IPS-15b (cell line): ENCODE data around the gene ATOH8.
"Not testable (repeated sequence)": the region's sequence is repeated elsewhere in the genome, so short reads cannot be mapped to it uniquely, and the experiment has no call there.

Source experiments
- H3K27me3 ChIP-seq: one replicate; pipeline ENCODE4 v1.6.1; 2013; ENCODE audit warnings: low read length; ENCODE audit not compliant: control insufficient read depth, insufficient read depth
- H3K36me3 ChIP-seq: one replicate; pipeline ENCODE4 v1.6.1; 2013; ENCODE audit warnings: low read length; ENCODE audit not compliant: control insufficient read depth, insufficient read depth
- H3K4me1 ChIP-seq: one replicate; pipeline ENCODE4 v1.6.1; 2013; ENCODE audit warnings: mild to moderate bottlenecking, low read length; ENCODE audit not compliant: control insufficient read depth, insufficient read depth
- H3K4me3 ChIP-seq: one replicate; pipeline ENCODE4 v1.5.1; 2013; ENCODE audit warnings: low read depth, low read length
- H3K9ac ChIP-seq: one replicate; pipeline ENCODE4 v1.6.1; 2013; ENCODE audit warnings: low read depth, mild to moderate bottlenecking, low read length
- H3K9me3 ChIP-seq: one replicate; pipeline ENCODE4 v1.6.1; 2013; ENCODE audit warnings: mild to moderate bottlenecking, low read length; ENCODE audit not compliant: control insufficient read depth, insufficient read depth

The ATOH8 gene

DNA sequence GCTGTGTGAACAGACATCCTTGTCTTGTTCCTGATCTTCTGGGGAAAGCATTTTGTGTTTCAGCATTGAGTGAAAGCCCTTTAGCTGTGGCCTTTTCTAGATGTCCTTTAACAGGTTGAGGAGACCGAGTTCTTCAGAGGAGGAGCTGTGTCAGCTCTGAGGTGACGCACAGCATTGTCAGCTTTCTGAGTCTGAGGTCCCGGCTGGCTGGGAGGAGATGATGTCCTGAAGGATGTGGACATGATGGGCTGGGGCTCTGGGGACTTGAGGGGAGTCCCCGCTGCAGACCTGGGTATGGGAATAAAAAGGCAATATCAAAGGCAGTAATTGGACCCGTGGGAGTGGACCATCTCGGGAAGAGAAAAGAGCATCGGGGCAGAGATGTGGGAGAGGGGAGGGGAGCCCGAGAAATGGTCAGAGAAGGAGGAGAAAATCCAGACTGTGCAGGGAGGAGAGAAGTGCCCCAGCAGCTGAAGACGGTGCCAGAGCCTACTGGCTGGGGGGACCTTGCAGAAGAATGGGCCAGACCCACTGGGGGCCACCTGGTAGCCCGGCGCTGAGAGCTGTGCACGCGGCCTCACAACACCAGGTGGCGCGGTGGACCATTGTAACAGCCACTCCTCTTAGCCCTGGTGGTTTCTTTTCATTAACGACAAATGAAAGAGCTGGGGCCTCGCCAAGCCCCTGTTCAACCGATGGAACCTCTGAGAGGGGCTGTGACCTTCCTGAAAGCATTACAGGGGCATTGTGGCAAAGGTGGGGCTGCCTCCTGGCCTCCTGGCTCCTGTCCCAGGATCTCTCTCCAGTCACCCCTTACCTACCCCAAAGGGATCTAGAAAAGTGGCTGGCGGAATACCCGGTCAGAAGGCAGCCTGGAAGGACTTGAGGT, 73.4 kb downstream of the ATOH8 start:
- H3K4me3 ChIP-seq = peak overlapping the region; percentile 28
- H3K9me3 ChIP-seq = no peaks in the 10 kb centered on the region
- H3K4me1 ChIP-seq = no peaks in the 10 kb centered on the region
- no peak overlapping the region for H3K9ac ChIP-seq
- H3K36me3 ChIP-seq = no peaks in the 10 kb centered on the region
- H3K27me3 ChIP-seq = no peaks in the 10 kb centered on the region

DNA sequence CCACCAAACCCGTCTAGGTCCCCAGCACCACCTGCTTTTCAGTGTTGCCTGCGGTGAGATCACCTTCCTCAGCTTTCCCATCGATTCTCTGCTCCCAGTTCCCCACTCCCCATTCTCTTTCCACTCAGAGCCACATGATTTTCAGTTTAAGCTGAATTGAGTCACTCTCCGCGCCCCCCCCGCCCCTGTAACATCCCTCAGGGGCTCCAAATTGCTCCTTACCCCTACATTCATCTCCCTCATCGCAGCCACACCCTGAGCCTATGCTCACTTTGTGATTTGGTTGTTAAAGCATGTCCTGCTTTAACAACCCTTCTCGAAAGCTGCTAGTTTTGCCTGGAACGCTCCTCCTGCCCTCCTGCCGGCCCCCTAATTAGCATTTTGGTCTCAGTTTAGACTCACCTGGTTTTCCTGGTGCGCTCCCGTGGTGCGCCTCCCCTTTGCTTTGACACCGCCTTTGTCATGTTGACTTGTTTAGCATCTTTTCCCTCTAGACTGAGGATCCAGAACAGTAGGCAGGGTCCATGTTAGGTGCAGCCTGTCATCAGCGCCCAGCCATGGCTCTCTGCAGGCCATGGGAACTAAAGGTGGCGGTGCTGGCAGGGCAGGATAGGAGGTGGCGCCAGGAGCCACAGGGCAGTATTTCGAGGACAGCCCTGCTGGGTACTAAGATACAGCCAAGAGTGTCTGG, 74.2 kb downstream of the ATOH8 start:
- Histone ChIP-seq H3K9me3 (no peaks in the 10 kb centered on the region), H3K9ac (no peak overlapping the region), H3K36me3 (no peaks in the 10 kb centered on the region), H3K4me1 (no peaks in the 10 kb centered on the region), H3K4me3 (peak overlapping the region; percentile 28), H3K27me3 (no peaks in the 10 kb centered on the region)

DNA sequence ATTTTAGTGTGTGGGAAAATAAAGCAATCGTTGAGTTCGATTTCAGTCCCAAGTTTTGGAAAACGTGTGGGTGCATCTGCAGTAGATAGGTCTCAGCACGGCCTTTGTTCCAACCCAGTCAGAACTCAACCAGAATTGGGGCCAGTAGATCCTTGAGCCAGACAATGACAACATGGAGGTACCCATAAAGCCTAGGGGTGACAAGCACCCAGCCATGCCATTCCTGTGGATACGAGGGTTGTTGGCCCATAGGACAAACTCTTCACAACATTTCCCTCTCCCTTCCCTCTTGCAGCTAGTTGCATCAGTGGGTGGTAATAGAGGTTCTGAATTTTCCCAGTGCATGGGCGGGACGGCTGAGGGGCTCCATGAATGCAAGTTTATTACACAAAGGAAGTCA, 74.9 kb downstream of the ATOH8 start:
- H3K4me1 ChIP-seq = no peaks in the 10 kb centered on the region
- no peak overlapping the region for H3K4me3 ChIP-seq
- no peak overlapping the region for H3K9ac ChIP-seq

DNA sequence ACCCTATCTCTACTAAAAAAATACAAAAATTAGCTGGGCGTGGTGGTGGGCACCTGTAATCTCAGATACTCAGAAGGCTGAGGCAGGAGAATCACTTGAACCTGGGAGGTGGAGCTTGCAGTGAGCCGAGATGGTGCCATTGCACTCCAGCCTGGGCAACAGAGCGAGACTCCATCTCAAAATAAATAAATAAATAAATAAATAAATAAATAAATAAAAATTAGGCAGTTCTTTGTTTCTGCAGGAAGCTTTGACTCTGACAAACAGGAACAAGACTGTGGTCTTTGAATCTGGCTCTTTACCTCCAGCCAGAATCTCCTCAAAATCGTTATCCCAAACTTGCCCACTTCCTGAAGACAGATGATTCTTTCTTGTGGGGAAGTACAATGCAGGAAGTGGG, 75.6 kb downstream of the ATOH8 start:
- H3K4me1 ChIP-seq, H3K9ac ChIP-seq, H3K27me3 ChIP-seq, H3K4me3 ChIP-seq, H3K9me3 ChIP-seq, H3K36me3 ChIP-seq: not testable (repeated sequence)

More for the DNA sequence above, 74.9 kb downstream of the ATOH8 start:
- no peaks in the 10 kb centered on the region for H3K36me3 ChIP-seq
- no peaks in the 10 kb centered on the region for H3K27me3 ChIP-seq
- no peaks in the 10 kb centered on the region for H3K9me3 ChIP-seq

DNA sequence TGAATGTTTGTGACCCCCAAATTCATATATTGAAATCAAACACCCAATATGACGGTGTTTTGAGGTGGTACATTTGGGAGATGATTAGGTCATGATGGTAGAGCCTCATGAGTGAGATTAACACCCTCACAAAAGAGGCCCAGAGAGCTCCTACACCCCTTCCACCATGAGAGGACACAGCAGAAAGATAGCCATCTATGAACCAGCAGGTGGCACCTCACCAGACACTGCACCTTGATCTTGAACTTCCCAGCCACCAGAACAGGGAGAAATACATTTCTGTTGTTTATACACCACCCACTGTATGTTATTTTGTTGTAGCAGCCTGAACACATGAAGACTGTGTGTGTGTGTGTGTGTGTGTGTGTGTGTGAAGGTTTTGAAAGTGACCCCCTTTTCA, 76.9 kb downstream of the ATOH8 start:
- H3K9ac ChIP-seq = no peak overlapping the region

DNA sequence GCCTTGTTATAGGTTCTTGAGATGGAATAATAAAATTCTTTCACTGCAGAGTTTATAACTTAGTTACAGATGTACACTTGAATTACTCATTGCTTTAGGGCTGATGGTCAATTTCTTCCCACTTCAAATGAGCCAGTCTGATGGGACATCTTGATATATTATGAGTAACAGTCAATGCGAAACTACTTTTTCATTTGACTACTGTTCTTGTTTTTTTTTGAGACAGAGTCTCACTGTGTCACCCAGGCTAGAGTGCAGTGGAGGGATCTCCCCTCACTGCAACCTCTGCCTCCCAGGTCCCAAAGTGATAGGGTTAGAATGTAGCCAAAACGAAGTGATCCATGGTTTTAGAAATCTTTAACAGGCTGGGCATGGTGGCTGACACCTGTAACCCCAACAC, 77.9 kb downstream of the ATOH8 start:
- H3K27me3 ChIP-seq = no peaks in the 10 kb centered on the region
- no peaks in the 10 kb centered on the region for H3K9me3 ChIP-seq
- no peaks in the 10 kb centered on the region for H3K4me1 ChIP-seq
- no peak overlapping the region for H3K9ac ChIP-seq
- no peaks in the 10 kb centered on the region for H3K36me3 ChIP-seq
- no peak overlapping the region for H3K4me3 ChIP-seq

More for the DNA sequence above, 76.9 kb downstream of the ATOH8 start:
- Histone ChIP-seq H3K36me3 (no peaks in the 10 kb centered on the region), H3K4me1 (no peaks in the 10 kb centered on the region), H3K27me3 (no peaks in the 10 kb centered on the region), H3K9me3 (no peaks in the 10 kb centered on the region), H3K4me3 (no peak overlapping the region)

DNA sequence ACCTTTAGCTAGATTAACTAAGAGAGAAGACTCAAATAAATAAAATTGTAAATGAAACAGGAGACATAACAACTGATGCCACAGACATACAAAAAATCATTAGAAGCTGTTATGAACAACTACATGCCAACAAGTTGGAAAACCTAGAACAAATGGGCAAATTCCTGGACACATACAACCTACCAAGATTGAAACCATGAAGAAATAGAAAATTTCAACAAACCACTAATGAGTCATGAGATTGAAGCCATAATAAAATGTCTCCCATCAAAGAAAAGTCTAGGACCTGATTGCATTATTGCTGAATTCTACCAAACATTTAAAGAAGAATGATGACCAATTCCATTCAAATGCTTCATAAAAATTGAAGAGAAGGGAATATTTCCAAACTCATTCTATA, 80.7 kb downstream of the ATOH8 start:
- Histone ChIP-seq H3K9ac (no peak overlapping the region), H3K4me3 (no peak overlapping the region), H3K9me3 (no peaks in the 10 kb centered on the region), H3K27me3 (no peaks in the 10 kb centered on the region), H3K36me3 (no peaks in the 10 kb centered on the region), H3K4me1 (no peaks in the 10 kb centered on the region)
